Measurements from ENCODE around the gene IL33. TPM values are rescaled to one million over a fixed set of nuclear protein-coding genes. Genes with fewer than 3 reads are reported as not detected.

The IL33 gene
- total and polyA plus RNA-seq, 2 donors (not counting 1 experiment from before 2014, with no cell fraction given) = not detected

DNA sequence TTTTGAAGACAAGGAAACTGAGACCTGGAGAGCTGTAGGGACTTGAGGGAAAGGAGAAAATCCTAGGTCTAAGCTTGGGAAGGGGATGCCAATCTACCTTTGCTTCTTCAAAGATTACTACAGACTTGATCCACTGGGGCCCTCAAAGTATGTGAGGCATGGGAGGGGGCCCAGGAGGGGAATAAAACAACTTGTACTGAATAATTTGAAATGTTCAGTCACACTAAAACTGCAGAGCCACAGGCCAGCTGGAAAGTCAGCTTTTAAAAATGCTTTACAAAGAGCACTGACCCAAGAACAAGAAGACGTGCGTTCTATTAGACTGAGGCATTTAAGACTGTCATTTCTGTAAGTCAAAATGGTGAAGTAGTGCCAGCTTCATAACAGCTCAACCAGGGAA, 13.6 kb downstream of the IL33 start:
- Mint-ChIP-seq H3K27me3 (peaks cover 19% of the 10 kb centered on the region), H3K4me3 (no peak overlapping the region), H3K4me1 (no peaks in the 10 kb centered on the region), H3K27ac (no peak overlapping the region), H3K9me3 (ENCODE audit: insufficient read depth) (no peaks in the 10 kb centered on the region)
- ATAC-seq (ENCODE audit: low read depth) (no peak), DNase-seq (no peak)
- Histone ChIP-seq H3K9ac (ENCODE audit: low read length) (no peak overlapping the region), H3K27ac (ENCODE audit: low read length in 2 of 2) (no peak overlapping the region), H2AFZ (ENCODE audit: insufficient read depth, low read depth, low read length, poor library complexity, severe bottlenecking) (no peak overlapping the region), H3K27me3 (replicated peaks in 1 of 4; ENCODE audit: control extremely low read depth in 1 of 4, control insufficient read depth in 3 of 4, insufficient read depth in 4 of 4, low read length in 3 of 4) (peaks cover 0 to 15% (median 5%) of the 10 kb centered on the region in 4 experiments), H4K20me1 (ENCODE audit: control insufficient read depth, insufficient read depth, low read length, poor library complexity, severe bottlenecking) (no peaks in the 10 kb centered on the region), H3K36me3 (replicated peaks in 1 of 2; ENCODE audit: control extremely low read depth in 1 of 2, control insufficient read depth in 1 of 2, extremely low read depth in 1 of 2, insufficient read depth in 2 of 2, low read length in 1 of 2) (no peaks in the 10 kb centered on the region), H3K4me2 (replicated peaks; ENCODE audit: low read depth, low read length, poor library complexity, severe bottlenecking) (no peak overlapping the region), H3K4me1 (ENCODE audit: control insufficient read depth in 2 of 2, insufficient read depth in 2 of 2, low read length in 2 of 2) (no peaks in the 10 kb centered on the region), H3K9me3 (ENCODE audit: control extremely low read depth in 1 of 3, control insufficient read depth in 2 of 3, insufficient read depth in 1 of 3, low read length in 2 of 3) (no peaks in the 10 kb centered on the region), H3K4me3 (ENCODE audit: control extremely low read depth in 1 of 5, extremely low read depth in 1 of 5, insufficient read depth in 1 of 5, low read depth in 2 of 5, low read length in 4 of 5) (no peak overlapping the region), H3K79me2 (ENCODE audit: control insufficient read depth, insufficient read depth, low read length) (no peaks in the 10 kb centered on the region)
- ChIA-PET POLR2A (no interaction called here), CTCF (no interaction called here)
- 100% methylated on average over 2 of the region's 2 CpGs for WGBS (ENCODE audit: insufficient coverage)
- TF ChIP-seq, protein P1, sequence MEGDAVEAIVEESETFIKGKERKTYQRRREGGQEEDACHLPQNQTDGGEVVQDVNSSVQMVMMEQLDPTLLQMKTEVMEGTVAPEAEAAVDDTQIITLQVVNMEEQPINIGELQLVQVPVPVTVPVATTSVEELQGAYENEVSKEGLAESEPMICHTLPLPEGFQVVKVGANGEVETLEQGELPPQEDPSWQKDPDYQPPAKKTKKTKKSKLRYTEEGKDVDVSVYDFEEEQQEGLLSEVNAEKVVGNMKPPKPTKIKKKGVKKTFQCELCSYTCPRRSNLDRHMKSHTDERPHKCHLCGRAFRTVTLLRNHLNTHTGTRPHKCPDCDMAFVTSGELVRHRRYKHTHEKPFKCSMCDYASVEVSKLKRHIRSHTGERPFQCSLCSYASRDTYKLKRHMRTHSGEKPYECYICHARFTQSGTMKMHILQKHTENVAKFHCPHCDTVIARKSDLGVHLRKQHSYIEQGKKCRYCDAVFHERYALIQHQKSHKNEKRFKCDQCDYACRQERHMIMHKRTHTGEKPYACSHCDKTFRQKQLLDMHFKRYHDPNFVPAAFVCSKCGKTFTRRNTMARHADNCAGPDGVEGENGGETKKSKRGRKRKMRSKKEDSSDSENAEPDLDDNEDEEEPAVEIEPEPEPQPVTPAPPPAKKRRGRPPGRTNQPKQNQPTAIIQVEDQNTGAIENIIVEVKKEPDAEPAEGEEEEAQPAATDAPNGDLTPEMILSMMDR (IDR thresholded peaks at IDR 0.05) = no peak
- no peak for TF ChIP-seq EZH2 (IDR thresholded peaks at IDR 0.05; ENCODE audit: borderline replicate concordance, insufficient read depth, low read depth, low read length, poor library complexity, severe bottlenecking)
- intact Hi-C loops (cut with micrococcal nuclease) = no loop called here

DNA sequence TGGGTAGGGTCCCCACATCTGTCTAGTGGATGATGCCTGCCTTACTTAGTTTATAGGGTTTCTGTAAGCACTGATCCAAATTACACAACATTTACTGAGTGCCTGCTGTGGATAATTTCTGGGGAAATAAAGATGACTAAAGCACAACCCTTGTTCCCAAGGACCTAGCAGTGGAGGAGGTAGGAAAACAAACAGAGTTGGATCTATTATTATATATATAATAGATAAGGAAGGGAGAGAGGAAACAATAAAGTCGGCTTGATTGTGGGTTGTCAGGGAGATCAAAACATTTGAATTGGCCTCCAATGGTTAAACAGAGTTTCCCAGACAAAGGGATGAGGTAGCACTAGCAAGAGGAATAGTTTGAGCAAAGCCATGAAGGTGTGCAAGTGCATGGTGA, 14.0 kb downstream of the IL33 start:
- ATAC-seq (ENCODE audit: low read depth) = no peak
- no peak overlapping the region for H3K4me3 ChIP-seq (ENCODE audit: control extremely low read depth in 1 of 5, extremely low read depth in 1 of 5, insufficient read depth in 1 of 5, low read depth in 2 of 5, low read length in 4 of 5)
- TF ChIP-seq, protein P1 (IDR thresholded peaks at IDR 0.05) = no peak
- TF ChIP-seq EZH2 (IDR thresholded peaks at IDR 0.05; ENCODE audit: borderline replicate concordance, insufficient read depth, low read depth, low read length, poor library complexity, severe bottlenecking) = no peak
- ChIA-PET CTCF (no interaction called here), POLR2A (no interaction called here)
- Mint-ChIP-seq H3K9me3 (ENCODE audit: insufficient read depth) (no peaks in the 10 kb centered on the region), H3K27ac (no peak overlapping the region), H3K4me1 (no peaks in the 10 kb centered on the region), H3K4me3 (no peak overlapping the region), H3K27me3 (peaks cover 18% of the 10 kb centered on the region)
- H3K9me3 ChIP-seq (ENCODE audit: control extremely low read depth in 1 of 3, control insufficient read depth in 2 of 3, insufficient read depth in 1 of 3, low read length in 2 of 3) = no peaks in the 10 kb centered on the region
- peaks cover 0 to 16% (median 5%) of the 10 kb centered on the region in 4 experiments for H3K27me3 ChIP-seq (replicated peaks in 1 of 4; ENCODE audit: control extremely low read depth in 1 of 4, control insufficient read depth in 3 of 4, insufficient read depth in 4 of 4, low read length in 3 of 4)
- no peak for DNase-seq
- WGBS (ENCODE audit: insufficient coverage) = 60% methylated on average over 1 of the region's 1 CpG
- no peak overlapping the region for H3K4me2 ChIP-seq (replicated peaks; ENCODE audit: low read depth, low read length, poor library complexity, severe bottlenecking)
- no peak overlapping the region for H3K27ac ChIP-seq (ENCODE audit: low read length in 2 of 2)
- no peaks in the 10 kb centered on the region for H3K79me2 ChIP-seq (ENCODE audit: control insufficient read depth, insufficient read depth, low read length)
- intact Hi-C loops (cut with micrococcal nuclease) = no loop called here
- H3K36me3 ChIP-seq (replicated peaks in 1 of 2; ENCODE audit: control extremely low read depth in 1 of 2, control insufficient read depth in 1 of 2, extremely low read depth in 1 of 2, insufficient read depth in 2 of 2, low read length in 1 of 2) = no peaks in the 10 kb centered on the region
- H3K4me1 ChIP-seq (ENCODE audit: control insufficient read depth in 2 of 2, insufficient read depth in 2 of 2, low read length in 2 of 2) = no peaks in the 10 kb centered on the region
- H2AFZ ChIP-seq (ENCODE audit: insufficient read depth, low read depth, low read length, poor library complexity, severe bottlenecking) = no peak overlapping the region
- no peak overlapping the region for H3K9ac ChIP-seq (ENCODE audit: low read length)
- no peaks in the 10 kb centered on the region for H4K20me1 ChIP-seq (ENCODE audit: control insufficient read depth, insufficient read depth, low read length, poor library complexity, severe bottlenecking)

Data from B cell (primary cell).